K562 (cell line): ENCODE data around the gene SMIM13. TPM values are rescaled to one million over a fixed set of nuclear protein-coding genes. Genes with fewer than 3 reads are reported as not detected.

ENCODE experiments used
- ATF4 ChIP-seq: fragments of 450-650 bp; formaldehyde crosslinking; IDR thresholded peaks from 2 replicates; pipeline ENCODE4 v1.4.0; 2022; ENCODE audit warnings: mild to moderate bottlenecking, moderate library complexity
- CHD1 ChIP-seq: fragments of 200-600 bp; sonication (generic); IDR thresholded peaks from one replicate; pipeline ENCODE4 v1.6.1; 2012; ENCODE audit warnings: mild to moderate bottlenecking, moderate library complexity, low read length, inconsistent platforms
- KLF6 ChIP-seq: fragments of 250-450 bp; sonication (Bioruptor Pico); IDR thresholded peaks from 2 replicates; pipeline ENCODE4 v1.4.0; 2020; ENCODE audit warnings: mild to moderate bottlenecking, moderate library complexity, borderline replicate concordance
- L3MBTL2 ChIP-seq: fragments of 450-650 bp; IDR thresholded peaks from 2 replicates; pipeline ENCODE4 v1.6.1; 2016; ENCODE audit warnings: mild to moderate bottlenecking, moderate library complexity
- PRDM10 ChIP-seq: fragments of 450-650 bp; IDR thresholded peaks from 2 replicates; pipeline ENCODE4 v1.6.1; 2018; ENCODE audit not compliant: partially characterized antibody
- SETDB1 ChIP-seq: IDR thresholded peaks from one replicate; pipeline ENCODE4 v1.6.1; 2012; ENCODE audit warnings: low read length, control low read depth, inconsistent platforms
- ZNF707 ChIP-seq: fragments of 250-450 bp; sonication (Bioruptor Pico); conservative IDR thresholded peaks from 2 replicates; pipeline ENCODE4 v1.8.0; 2022; ENCODE audit warnings: inconsistent platforms, mild to moderate bottlenecking, moderate library complexity
- polyA plus RNA-seq, 8 experiments: library from polyadenylated mRNA; depleted of rRNA in 4 of 8; stranded (reverse) in 5 of 8; unstranded in 3 of 8; fragments of >200 nt; fragmentation: Nextera tagmentation in 2 of 8; fragmentation: Illumina TruSeq in 1 of 8; extraction: Ambion mirVana in 2 of 8; extraction: Trizol in 1 of 8; gene quantifications; 2 replicates each; pipeline versions ENCODE4 v1.2.1 to v1.2.3, GENCODE V29; 2011 to 2014; ENCODE audit warnings: inconsistent platforms in 1 of 8, missing spikeins in 1 of 8
- total RNA-seq, 7 experiments: library from RNA; depleted of rRNA in 6 of 7; stranded (reverse); fragments of >200 nt in 6 of 7; fragmentation: Illumina TruSeq in 2 of 7; extraction: Trizol in 2 of 7; gene quantifications; 2 replicates each; pipeline versions ENCODE4 v1.2.1 to v1.2.3, GENCODE V29; 2011 to 2021; ENCODE audit warnings: low replicate concordance in 1 of 7
- TF ChIP-seq, protein P1 (sequence below), 2 experiments: fragments of 200-800 bp in 1 of 2; sonication (Bioruptor generic) in 1 of 2; sonication (generic) in 1 of 2; formaldehyde crosslinking in 1 of 2; IDR thresholded peaks in 1 of 2; conservative IDR thresholded peaks in 1 of 2; 2 replicates each; pipeline versions ENCODE4 v1.5.0 to v1.6.1; 2016 to 2020; ENCODE audit warnings: missing compliant biosample characterization in 1 of 2, missing genetic modification characterization in 1 of 2, missing genetic modification reagents in 1 of 2
- TF ChIP-seq, protein P2 (sequence below): fragments of 450-650 bp; formaldehyde crosslinking; IDR thresholded peaks from 2 replicates; pipeline ENCODE4 v1.4.0; 2020; ENCODE audit warnings: mild to moderate bottlenecking, mixed read lengths
- TF ChIP-seq, protein P3 (sequence below), 2 experiments: fragments of 450-650 bp; IDR thresholded peaks; 2 replicates each; pipeline ENCODE4 v1.6.1; 2018; ENCODE audit warnings: mild to moderate bottlenecking in 2 of 2, low read depth in 1 of 2; ENCODE audit not compliant: partially characterized antibody in 2 of 2

The SMIM13 gene
- total and polyA plus RNA-seq, 9 of the 15 experiments (the other 6 are each of a cell fraction or from before 2014, with no cell fraction given) = 5.5 to 24.8 (median 11.7) TPM

- TF ChIP-seq, protein P1, sequence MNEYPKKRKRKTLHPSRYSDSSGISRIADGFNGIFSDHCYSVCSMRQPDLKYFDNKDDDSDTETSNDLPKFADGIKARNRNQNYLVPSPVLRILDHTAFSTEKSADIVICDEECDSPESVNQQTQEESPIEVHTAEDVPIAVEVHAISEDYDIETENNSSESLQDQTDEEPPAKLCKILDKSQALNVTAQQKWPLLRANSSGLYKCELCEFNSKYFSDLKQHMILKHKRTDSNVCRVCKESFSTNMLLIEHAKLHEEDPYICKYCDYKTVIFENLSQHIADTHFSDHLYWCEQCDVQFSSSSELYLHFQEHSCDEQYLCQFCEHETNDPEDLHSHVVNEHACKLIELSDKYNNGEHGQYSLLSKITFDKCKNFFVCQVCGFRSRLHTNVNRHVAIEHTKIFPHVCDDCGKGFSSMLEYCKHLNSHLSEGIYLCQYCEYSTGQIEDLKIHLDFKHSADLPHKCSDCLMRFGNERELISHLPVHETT (CRISPR knock-in tag; conservative IDR thresholded peaks at IDR 0.05 in 1 of 2, IDR thresholded peaks at IDR 0.05 in 1 of 2) = peak in 1 of 2 experiments; percentile 64; a peak in 1 of 4 replicates
- TF ChIP-seq SETDB1 (no peak), ATF4 (CRISPR knock-in tag) (0 out of 2 replicates have a peak, but pooled peaks have one; percentile 16), KLF6 (CRISPR knock-in tag) (peak; percentile 48; the same call in 1 of the 2 replicates), CHD1 (peak; percentile 86), PRDM10 (peak; percentile 90), L3MBTL2 (peak; percentile 79; the same call in 1 of the 2 replicates), ZNF707 (CRISPR knock-in tag) (no peak)
- TF ChIP-seq, protein P2, sequence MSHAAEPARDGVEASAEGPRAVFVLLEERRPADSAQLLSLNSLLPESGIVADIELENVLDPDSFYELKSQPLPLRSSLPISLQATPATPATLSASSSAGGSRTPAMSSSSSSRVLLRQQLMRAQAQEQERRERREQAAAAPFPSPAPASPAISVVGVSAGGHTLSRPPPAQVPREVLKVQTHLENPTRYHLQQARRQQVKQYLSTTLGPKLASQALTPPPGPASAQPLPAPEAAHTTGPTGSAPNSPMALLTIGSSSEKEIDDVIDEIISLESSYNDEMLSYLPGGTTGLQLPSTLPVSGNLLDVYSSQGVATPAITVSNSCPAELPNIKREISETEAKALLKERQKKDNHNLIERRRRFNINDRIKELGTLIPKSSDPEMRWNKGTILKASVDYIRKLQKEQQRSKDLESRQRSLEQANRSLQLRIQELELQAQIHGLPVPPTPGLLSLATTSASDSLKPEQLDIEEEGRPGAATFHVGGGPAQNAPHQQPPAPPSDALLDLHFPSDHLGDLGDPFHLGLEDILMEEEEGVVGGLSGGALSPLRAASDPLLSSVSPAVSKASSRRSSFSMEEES (CRISPR knock-in tag) = no peak
- TF ChIP-seq, protein P3, sequence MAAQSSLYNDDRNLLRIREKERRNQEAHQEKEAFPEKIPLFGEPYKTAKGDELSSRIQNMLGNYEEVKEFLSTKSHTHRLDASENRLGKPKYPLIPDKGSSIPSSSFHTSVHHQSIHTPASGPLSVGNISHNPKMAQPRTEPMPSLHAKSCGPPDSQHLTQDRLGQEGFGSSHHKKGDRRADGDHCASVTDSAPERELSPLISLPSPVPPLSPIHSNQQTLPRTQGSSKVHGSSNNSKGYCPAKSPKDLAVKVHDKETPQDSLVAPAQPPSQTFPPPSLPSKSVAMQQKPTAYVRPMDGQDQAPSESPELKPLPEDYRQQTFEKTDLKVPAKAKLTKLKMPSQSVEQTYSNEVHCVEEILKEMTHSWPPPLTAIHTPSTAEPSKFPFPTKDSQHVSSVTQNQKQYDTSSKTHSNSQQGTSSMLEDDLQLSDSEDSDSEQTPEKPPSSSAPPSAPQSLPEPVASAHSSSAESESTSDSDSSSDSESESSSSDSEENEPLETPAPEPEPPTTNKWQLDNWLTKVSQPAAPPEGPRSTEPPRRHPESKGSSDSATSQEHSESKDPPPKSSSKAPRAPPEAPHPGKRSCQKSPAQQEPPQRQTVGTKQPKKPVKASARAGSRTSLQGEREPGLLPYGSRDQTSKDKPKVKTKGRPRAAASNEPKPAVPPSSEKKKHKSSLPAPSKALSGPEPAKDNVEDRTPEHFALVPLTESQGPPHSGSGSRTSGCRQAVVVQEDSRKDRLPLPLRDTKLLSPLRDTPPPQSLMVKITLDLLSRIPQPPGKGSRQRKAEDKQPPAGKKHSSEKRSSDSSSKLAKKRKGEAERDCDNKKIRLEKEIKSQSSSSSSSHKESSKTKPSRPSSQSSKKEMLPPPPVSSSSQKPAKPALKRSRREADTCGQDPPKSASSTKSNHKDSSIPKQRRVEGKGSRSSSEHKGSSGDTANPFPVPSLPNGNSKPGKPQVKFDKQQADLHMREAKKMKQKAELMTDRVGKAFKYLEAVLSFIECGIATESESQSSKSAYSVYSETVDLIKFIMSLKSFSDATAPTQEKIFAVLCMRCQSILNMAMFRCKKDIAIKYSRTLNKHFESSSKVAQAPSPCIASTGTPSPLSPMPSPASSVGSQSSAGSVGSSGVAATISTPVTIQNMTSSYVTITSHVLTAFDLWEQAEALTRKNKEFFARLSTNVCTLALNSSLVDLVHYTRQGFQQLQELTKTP (IDR thresholded peaks at IDR 0.05; ENCODE audit: low read depth in 1 of 2, partially characterized antibody in 2 of 2) = peak; percentile 35 to 98
These were observed at the start of gene SMIM13 (continued) for GRCh38 chr6:11093626-11094410.
